K562 (cell line): ENCODE measurements around the gene CSK. TPM values are rescaled to one million over a fixed set of nuclear protein-coding genes. Genes with fewer than 3 reads are reported as not detected.

ENCODE experiments used
- ATAC-seq: fragments of 200-7000 bp; cut with Tn5 transposase; 3 replicates; pipeline ENCODE4 v1.9.1; 2020; ENCODE audit warnings: moderate library complexity
- BruUV-seq: library from RNA; stranded (reverse); fragments of 400-500 nt; replicated peaks from 2 replicates; lab custom pipeline; 2021; lab: Mats Ljungman, UMichigan
- CTCF ChIA-PET: fragments of 300-600 bp; formaldehyde crosslinking; extraction: SDS; loops from one replicate; lab custom pipeline; 2021; ENCODE audit warnings: low intra/inter-chr PET ratio; lab: Yijun Ruan, JAX
- POLR2A ChIA-PET: fragments of 300-600, 350-650 bp; sonication (Branson Sonifier 250); formaldehyde crosslinking; extraction: SDS; loops from one replicate; lab custom pipeline; 2021; ENCODE audit warnings: antibody characterized with exemption, inconsistent platforms; lab: Yijun Ruan, JAX
- DNase-seq, 4 experiments: peaks; one replicate each; pipeline versions ENCODE4 v3.0.0 to v3.0.0-alpha.2; 2011 to 2018; ENCODE audit warnings: low spot score in 3 of 4, mixed read lengths in 3 of 4; ENCODE audit errors: extremely low read depth in 1 of 4
- FAIRE-seq: peaks from 2 replicates; lab custom pipeline; 2011; peaks lifted over from hg19 to GRCh38; lab: Jason Lieb, UNC
- H2AFZ ChIP-seq: 2 replicates; pipeline ENCODE4 v1.6.0; 2011; ENCODE audit warnings: low read depth, low read length, control low read depth, inconsistent platforms
- H3K27ac ChIP-seq: fragments of 200-600 bp; 3 replicates; pipeline ENCODE4 v1.8.0; 2011; ENCODE audit warnings: low read depth, mild to moderate bottlenecking, control low read depth, inconsistent platforms, low read length, moderate library complexity, mixed read lengths; ENCODE audit errors: extremely low read depth
- H3K27me3 ChIP-seq, 2 experiments: fragments of 300-600 bp in 1 of 2; 2 replicates in 1 of 2; 3 replicates in 1 of 2; pipeline versions ENCODE4 v1.6.0 to v1.8.0; 2011; ENCODE audit warnings: inconsistent platforms in 2 of 2, low read length in 2 of 2, mild to moderate bottlenecking in 1 of 2, mixed read lengths in 1 of 2, moderate library complexity in 1 of 2; ENCODE audit not compliant: control insufficient read depth in 2 of 2, insufficient read depth in 2 of 2
- H3K36me3 ChIP-seq: fragments of 300-600 bp; 3 replicates; pipeline ENCODE4 v1.8.0; 2011; ENCODE audit warnings: mild to moderate bottlenecking, low read length, inconsistent platforms; ENCODE audit not compliant: control insufficient read depth, insufficient read depth
- H3K4me1 ChIP-seq, 2 experiments: fragments of 200-600 bp in 1 of 2; replicated peaks in 1 of 2; 2 replicates in 1 of 2; 3 replicates in 1 of 2; pipeline versions ENCODE4 v1.5.1 to v1.8.0; 2011; ENCODE audit warnings: inconsistent platforms in 2 of 2, low read length in 2 of 2, mild to moderate bottlenecking in 1 of 2, mixed read lengths in 1 of 2, moderate library complexity in 1 of 2; ENCODE audit not compliant: control insufficient read depth in 2 of 2, insufficient read depth in 2 of 2
- H3K4me2 ChIP-seq: 2 replicates; pipeline ENCODE4 v1.6.1; 2011; ENCODE audit warnings: low read length, control low read depth, inconsistent platforms, mixed read lengths; ENCODE audit not compliant: insufficient read depth
- H3K4me3 ChIP-seq: fragments of 200-600 bp; sonication (generic), shearing (Covaris generic); 2 replicates; pipeline ENCODE4 v1.5.1; 2016; ENCODE audit warnings: control low read depth, inconsistent platforms
- H3K79me2 ChIP-seq: fragments of 200-600 bp; 3 replicates; pipeline ENCODE4 v1.8.0; 2011; ENCODE audit warnings: low read length, inconsistent platforms; ENCODE audit not compliant: control insufficient read depth, insufficient read depth
- H3K9ac ChIP-seq, 2 experiments: 2 replicates each; pipeline versions ENCODE4 v1.6.0 to v1.6.1; 2011; ENCODE audit warnings: low read depth in 2 of 2, low read length in 2 of 2, control low read depth in 1 of 2, inconsistent platforms in 1 of 2, mild to moderate bottlenecking in 1 of 2, mixed read lengths in 1 of 2; ENCODE audit not compliant: insufficient read depth in 1 of 2
- H3K9me1 ChIP-seq: one replicate; pipeline ENCODE4 v1.6.0; 2011; ENCODE audit warnings: inconsistent platforms, mild to moderate bottlenecking, low read length, moderate library complexity; ENCODE audit not compliant: control insufficient read depth, insufficient read depth
- H3K9me3 ChIP-seq: replicated peaks from 2 replicates; pipeline ENCODE4 v1.5.1; 2011; ENCODE audit warnings: low read depth, low read length, inconsistent platforms; ENCODE audit not compliant: control insufficient read depth, insufficient read depth
- H4K20me1 ChIP-seq: replicated peaks from 2 replicates; pipeline ENCODE4 v1.6.1; 2011; ENCODE audit warnings: low read length, inconsistent platforms, mixed read lengths; ENCODE audit not compliant: control insufficient read depth, insufficient read depth
- CBX1 ChIP-seq: sonication (generic); IDR thresholded peaks from 2 replicates; pipeline ENCODE4 v1.6.1; 2016; ENCODE audit warnings: antibody characterized with exemption, low read depth, mild to moderate bottlenecking
- KDM5B ChIP-seq: fragments of 200-600 bp; sonication (generic); IDR thresholded peaks from 2 replicates; pipeline ENCODE4 v1.6.1; 2012; ENCODE audit warnings: low read depth, mild to moderate bottlenecking, moderate library complexity, low read length, control low read depth, inconsistent platforms; ENCODE audit not compliant: insufficient replicate concordance
- MAFF ChIP-seq: IDR thresholded peaks from 2 replicates; pipeline ENCODE4 v1.6.1; 2012; ENCODE audit warnings: low read length, improper control_type of control experiment
- MEF2D ChIP-seq: conservative IDR thresholded peaks from 2 replicates; pipeline ENCODE4 v1.6.1; 2016; ENCODE audit warnings: low read depth, missing genetic modification characterization, missing compliant biosample characterization
- TRIM24 ChIP-seq, 2 experiments: fragments of 450-650 bp; IDR thresholded peaks; 2 replicates each; pipeline ENCODE4 v1.6.1; 2016
- ZNF785 ChIP-seq: fragments of 250-450 bp; sonication (Bioruptor Pico); IDR thresholded peaks from 2 replicates; pipeline ENCODE4 v1.4.0; 2020; ENCODE audit warnings: mild to moderate bottlenecking
- WGBS: fragments of 100-300 bp; shearing (Covaris generic); methylation state at CpG from one replicate; pipeline ENCODE4 v1.1.6; 2016; ENCODE audit warnings: low coverage, mixed read lengths; ENCODE audit not compliant: insufficient coverage; ENCODE audit errors: missing lambda C conversion rate; 5-methylcytosine and 5-hydroxymethylcytosine counted together
- in situ Hi-C: fragments of 300-500 bp; cut with MboI; formaldehyde crosslinking; loops from 4 replicates; pipeline ENCODE4 v1.15.0; 2018; ENCODE audit warnings: inconsistent platforms, mixed read lengths
- intact Hi-C: fragments of 100-400 bp; cut with micrococcal nuclease; formaldehyde crosslinking; loops from 2 replicates; pipeline ENCODE4 v1.14.2; 2022
- polyA plus RNA-seq, 8 experiments: library from polyadenylated mRNA; depleted of rRNA in 4 of 8; stranded (reverse) in 5 of 8; unstranded in 3 of 8; fragments of >200 nt; fragmentation: Nextera tagmentation in 2 of 8; fragmentation: Illumina TruSeq in 1 of 8; extraction: Ambion mirVana in 2 of 8; extraction: Trizol in 1 of 8; gene quantifications; 2 replicates each; pipeline versions ENCODE4 v1.2.1 to v1.2.3, GENCODE V29; 2011 to 2014; ENCODE audit warnings: inconsistent platforms in 1 of 8, missing spikeins in 1 of 8
- total RNA-seq, 7 experiments: library from RNA; depleted of rRNA in 6 of 7; stranded (reverse); fragments of >200 nt in 6 of 7; fragmentation: Illumina TruSeq in 2 of 7; extraction: Trizol in 2 of 7; gene quantifications; 2 replicates each; pipeline versions ENCODE4 v1.2.1 to v1.2.3, GENCODE V29; 2011 to 2021; ENCODE audit warnings: low replicate concordance in 1 of 7
- TF ChIP-seq, protein P1 (sequence below): IDR thresholded peaks from 2 replicates; pipeline ENCODE4 v1.6.1; 2014; ENCODE audit warnings: antibody characterized with exemption
- TF ChIP-seq, protein P2 (sequence below), 2 experiments: IDR thresholded peaks; 2 replicates each; pipeline ENCODE4 v1.6.1; 2011; ENCODE audit warnings: borderline replicate concordance in 1 of 2, control low read depth in 1 of 2, low read depth in 1 of 2, low read length in 1 of 2, mild to moderate bottlenecking in 1 of 2, mixed read lengths in 1 of 2, moderate library complexity in 1 of 2; ENCODE audit not compliant: insufficient read depth in 1 of 2, insufficient read length in 1 of 2, poor library complexity in 1 of 2, severe bottlenecking in 1 of 2; ENCODE audit errors: extremely low read depth in 1 of 2
- TF ChIP-seq, protein P3 (sequence below): fragments of 450-650 bp; IDR thresholded peaks from 2 replicates; pipeline ENCODE4 v1.6.1; 2016; ENCODE audit warnings: low read depth

Gene CSK
- total and polyA plus RNA-seq, 9 of the 15 experiments (the other 6 are each of a cell fraction or from before 2014, with no cell fraction given): 1.5 to 112 (median 22.5) TPM

DNA sequence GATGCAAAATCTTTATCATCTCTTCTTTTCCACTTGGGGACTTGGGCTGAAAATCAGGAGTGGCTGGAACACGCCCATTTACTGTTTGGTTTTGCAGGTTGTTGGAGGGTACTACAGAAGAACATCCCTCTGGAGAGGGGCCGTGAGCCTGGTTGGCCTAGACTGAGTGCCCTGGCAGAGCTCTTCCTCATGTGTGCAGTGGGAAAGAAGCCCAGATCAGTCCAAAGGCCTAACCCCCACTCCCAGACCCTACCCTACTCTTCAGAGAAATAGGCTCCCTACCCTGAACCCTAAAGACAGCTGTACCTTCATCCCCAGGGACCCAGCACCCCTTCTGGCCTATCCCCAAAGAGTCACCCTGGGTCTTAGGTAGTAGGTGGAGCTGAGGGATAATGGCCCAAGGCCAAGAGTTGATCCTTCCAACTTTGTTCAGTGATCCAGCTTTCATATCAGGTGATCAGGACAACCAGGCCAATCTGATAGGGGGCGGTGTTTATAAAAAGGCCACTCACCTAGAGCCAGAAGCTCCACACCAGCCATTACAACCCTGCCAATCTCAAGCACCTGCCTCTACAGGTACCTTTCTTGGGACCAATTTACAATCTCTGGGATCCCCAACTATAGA lies 33.4 kb upstream of the CSK start, which contains the start of gene CYP1A2:
Gene CYP1A2, plus strand, starts transcription at position 524 of the 625 bp plus-strand sequence. CDS start 894 bp downstream, outside the sequence.
- ATAC-seq (no peak), FAIRE-seq (no peak), DNase-seq (no peak)
- Histone ChIP-seq H3K27me3 (peaks cover 20 to 69% of the 10 kb centered on the region in 2 experiments), H3K9me3 (no peaks in the 10 kb centered on the region), H3K79me2 (no peaks in the 10 kb centered on the region), H3K9me1 (no peaks in the 10 kb centered on the region), H4K20me1 (no peaks in the 10 kb centered on the region; the same call in 1 of the 2 replicates), H3K4me3 (no peak within 1 kb of the TSS), H3K27ac (no peak within 1 kb of the TSS), H3K4me1 (no peaks in the 10 kb centered on the region), H3K4me2 (no peak within 1 kb of the TSS), H3K36me3 (no peaks in the 10 kb centered on the region), H2AFZ (no peak within 1 kb of the TSS), H3K9ac (no peak within 1 kb of the TSS)
- WGBS: 0% methylated on average over 3 of the region's 3 CpGs
- ChIA-PET CTCF (no interaction called here), POLR2A (interaction anchor here (0.5 to 1.5 kb wide), 3 partner anchors 12 to 66 kb away, joined by 3 to 6 read pairs (median 4); no protein-coding TSS in a partner anchor)
- in situ Hi-C loops (no loop called here), intact Hi-C loops (no loop called here)
- BruUV-seq: no TSS peak
- TF ChIP-seq, protein P1, sequence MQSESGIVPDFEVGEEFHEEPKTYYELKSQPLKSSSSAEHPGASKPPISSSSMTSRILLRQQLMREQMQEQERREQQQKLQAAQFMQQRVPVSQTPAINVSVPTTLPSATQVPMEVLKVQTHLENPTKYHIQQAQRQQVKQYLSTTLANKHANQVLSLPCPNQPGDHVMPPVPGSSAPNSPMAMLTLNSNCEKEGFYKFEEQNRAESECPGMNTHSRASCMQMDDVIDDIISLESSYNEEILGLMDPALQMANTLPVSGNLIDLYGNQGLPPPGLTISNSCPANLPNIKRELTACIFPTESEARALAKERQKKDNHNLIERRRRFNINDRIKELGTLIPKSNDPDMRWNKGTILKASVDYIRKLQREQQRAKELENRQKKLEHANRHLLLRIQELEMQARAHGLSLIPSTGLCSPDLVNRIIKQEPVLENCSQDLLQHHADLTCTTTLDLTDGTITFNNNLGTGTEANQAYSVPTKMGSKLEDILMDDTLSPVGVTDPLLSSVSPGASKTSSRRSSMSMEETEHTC: no peak
- TF ChIP-seq, protein P2, sequence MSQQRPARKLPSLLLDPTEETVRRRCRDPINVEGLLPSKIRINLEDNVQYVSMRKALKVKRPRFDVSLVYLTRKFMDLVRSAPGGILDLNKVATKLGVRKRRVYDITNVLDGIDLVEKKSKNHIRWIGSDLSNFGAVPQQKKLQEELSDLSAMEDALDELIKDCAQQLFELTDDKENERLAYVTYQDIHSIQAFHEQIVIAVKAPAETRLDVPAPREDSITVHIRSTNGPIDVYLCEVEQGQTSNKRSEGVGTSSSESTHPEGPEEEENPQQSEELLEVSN (IDR thresholded peaks at IDR 0.05; ENCODE audit: borderline replicate concordance in 1 of 2, extremely low read depth in 1 of 2, insufficient read depth in 1 of 2, insufficient read length in 1 of 2, low read depth in 1 of 2, low read length in 1 of 2, poor library complexity in 1 of 2, severe bottlenecking in 1 of 2): no peak
- TF ChIP-seq, protein P3, sequence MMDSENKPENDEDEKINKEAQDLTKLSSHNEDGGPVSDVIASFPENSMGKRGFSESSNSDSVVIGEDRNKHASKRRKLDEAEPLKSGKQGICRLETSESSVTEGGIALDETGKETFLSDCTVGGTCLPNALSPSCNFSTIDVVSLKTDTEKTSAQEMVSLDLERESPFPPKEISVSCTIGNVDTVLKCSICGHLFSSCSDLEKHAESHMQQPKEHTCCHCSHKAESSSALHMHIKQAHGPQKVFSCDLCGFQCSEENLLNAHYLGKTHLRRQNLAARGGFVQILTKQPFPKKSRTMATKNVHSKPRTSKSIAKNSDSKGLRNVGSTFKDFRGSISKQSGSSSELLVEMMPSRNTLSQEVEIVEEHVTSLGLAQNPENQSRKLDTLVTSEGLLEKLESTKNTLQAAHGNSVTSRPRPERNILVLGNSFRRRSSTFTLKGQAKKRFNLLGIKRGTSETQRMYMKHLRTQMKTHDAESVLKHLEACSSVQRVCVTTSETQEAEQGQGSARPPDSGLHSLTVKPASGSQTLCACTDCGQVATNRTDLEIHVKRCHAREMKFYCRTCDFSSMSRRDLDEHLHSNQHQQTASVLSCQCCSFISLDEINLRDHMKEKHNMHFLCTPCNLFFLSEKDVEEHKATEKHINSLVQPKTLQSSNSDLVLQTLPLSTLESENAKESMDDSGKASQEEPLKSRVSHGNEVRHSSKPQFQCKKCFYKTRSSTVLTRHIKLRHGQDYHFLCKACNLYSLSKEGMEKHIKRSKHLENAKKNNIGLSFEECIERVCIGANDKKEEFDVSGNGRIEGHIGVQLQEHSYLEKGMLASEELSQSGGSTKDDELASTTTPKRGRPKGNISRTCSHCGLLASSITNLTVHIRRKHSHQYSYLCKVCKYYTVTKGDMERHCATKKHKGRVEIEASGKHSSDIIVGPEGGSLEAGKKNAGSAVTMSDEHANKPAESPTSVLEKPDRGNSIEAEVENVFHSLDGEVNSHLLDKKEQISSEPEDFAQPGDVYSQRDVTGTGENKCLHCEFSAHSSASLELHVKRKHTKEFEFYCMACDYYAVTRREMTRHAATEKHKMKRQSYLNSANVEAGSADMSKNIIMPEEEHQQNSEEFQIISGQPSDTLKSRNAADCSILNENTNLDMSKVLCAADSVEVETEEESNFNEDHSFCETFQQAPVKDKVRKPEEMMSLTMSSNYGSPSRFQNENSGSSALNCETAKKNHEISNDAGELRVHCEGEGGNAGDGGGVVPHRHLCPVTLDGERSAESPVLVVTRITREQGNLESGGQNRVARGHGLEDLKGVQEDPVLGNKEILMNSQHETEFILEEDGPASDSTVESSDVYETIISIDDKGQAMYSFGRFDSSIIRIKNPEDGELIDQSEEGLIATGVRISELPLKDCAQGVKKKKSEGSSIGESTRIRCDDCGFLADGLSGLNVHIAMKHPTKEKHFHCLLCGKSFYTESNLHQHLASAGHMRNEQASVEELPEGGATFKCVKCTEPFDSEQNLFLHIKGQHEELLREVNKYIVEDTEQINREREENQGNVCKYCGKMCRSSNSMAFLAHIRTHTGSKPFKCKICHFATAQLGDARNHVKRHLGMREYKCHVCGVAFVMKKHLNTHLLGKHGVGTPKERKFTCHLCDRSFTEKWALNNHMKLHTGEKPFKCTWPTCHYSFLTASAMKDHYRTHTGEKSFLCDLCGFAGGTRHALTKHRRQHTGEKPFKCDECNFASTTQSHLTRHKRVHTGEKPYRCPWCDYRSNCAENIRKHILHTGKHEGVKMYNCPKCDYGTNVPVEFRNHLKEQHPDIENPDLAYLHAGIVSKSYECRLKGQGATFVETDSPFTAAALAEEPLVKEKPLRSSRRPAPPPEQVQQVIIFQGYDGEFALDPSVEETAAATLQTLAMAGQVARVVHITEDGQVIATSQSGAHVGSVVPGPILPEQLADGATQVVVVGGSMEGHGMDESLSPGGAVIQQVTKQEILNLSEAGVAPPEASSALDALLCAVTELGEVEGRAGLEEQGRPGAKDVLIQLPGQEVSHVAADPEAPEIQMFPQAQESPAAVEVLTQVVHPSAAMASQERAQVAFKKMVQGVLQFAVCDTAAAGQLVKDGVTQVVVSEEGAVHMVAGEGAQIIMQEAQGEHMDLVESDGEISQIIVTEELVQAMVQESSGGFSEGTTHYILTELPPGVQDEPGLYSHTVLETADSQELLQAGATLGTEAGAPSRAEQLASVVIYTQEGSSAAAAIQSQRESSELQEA: no peak
- TF ChIP-seq ZNF785: no peak
- no peak for TF ChIP-seq KDM5B
- TF ChIP-seq MEF2D (tag): no peak
- TF ChIP-seq MAFF: no peak
- TF ChIP-seq CBX1: no peak
- no peak for TF ChIP-seq TRIM24 (IDR thresholded peaks at IDR 0.05)
